ENCODE data around the gene NCF4.

Gene NCF4

GRCh38 chr22:36865346-36865745 is 4.5 kb downstream of the NCF4 start:
- Mint-ChIP-seq H3K4me1 (peaks cover 36% of the 10 kb centered on the region), H3K9me3 (no peaks in the 10 kb centered on the region), H3K27ac (peak overlapping the region; percentile 71), H3K36me3 (ENCODE audit: low read depth) (no peaks in the 10 kb centered on the region), H3K4me3 (no peak overlapping the region), H3K27me3 (no peaks in the 10 kb centered on the region)
- DNase-seq (no peak), ATAC-seq (no peak)

DNA sequence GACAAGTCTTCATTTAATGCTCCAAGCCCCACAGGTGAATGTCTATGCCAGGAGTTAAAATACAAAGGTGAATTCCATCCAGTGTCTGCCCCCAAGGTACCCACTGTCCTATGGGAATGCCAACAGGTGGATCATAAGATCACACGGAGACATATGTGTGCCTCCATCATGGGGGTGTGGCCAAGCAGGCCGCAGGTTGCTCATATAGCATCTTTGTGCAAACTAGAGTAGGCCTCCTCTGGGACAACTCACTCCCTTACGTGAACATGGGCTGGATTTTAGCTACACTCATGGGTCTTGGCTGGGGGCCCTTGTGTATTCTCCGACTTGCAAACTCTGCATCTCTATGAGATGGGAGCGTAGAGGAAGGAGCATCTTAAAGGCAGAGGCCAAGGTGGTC is 6.9 kb downstream of the NCF4 start:
- no peaks in the 10 kb centered on the region for H3K27me3 Mint-ChIP-seq
- DNase-seq (no peak), ATAC-seq (no peak)
- no peaks in the 10 kb centered on the region for H3K9me3 Mint-ChIP-seq
- no peak overlapping the region for H3K4me3 Mint-ChIP-seq
- H3K4me1 Mint-ChIP-seq, result peaks cover 18% of the 10 kb centered on the region
- no peaks in the 10 kb centered on the region for H3K36me3 Mint-ChIP-seq (ENCODE audit: low read depth)
- H3K27ac Mint-ChIP-seq, result no peak overlapping the region

DNA sequence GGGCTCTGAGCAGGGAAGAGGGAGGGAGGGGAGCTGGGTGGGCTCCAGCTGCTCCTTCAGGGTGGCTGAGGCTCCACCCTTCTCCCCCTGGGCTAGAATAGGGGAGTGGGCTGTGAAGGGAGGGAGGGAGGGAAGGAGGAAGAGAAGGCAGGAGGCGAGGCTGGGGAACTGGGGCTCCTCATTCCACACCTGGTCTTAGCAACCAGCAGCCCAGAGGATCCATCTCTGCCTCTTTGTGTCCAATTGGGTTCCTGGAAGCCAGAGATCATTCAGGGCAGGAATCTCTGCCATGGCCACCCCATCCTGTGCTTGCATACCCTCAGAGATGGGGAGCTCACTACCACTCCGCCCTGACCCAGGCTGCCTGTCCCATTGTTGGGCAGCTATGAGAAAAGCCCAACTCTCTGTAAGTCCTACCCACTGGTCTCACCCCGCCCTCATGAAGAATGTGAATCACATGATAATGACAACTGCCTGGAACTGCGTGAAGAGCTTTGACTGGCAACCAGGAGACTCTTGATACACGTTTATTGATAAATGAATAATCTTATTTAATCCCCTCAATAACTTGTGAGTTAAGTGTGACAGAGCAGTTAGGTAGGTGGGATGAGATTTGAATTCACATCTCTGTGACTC is 7.9 kb downstream of the NCF4 start:
- Mint-ChIP-seq H3K36me3 (ENCODE audit: low read depth) (no peaks in the 10 kb centered on the region), H3K4me3 (no peak overlapping the region), H3K27ac (no peak overlapping the region), H3K9me3 (no peaks in the 10 kb centered on the region), H3K4me1 (peaks cover 21% of the 10 kb centered on the region), H3K27me3 (no peaks in the 10 kb centered on the region)
- ATAC-seq (no peak), DNase-seq (no peak)

DNA sequence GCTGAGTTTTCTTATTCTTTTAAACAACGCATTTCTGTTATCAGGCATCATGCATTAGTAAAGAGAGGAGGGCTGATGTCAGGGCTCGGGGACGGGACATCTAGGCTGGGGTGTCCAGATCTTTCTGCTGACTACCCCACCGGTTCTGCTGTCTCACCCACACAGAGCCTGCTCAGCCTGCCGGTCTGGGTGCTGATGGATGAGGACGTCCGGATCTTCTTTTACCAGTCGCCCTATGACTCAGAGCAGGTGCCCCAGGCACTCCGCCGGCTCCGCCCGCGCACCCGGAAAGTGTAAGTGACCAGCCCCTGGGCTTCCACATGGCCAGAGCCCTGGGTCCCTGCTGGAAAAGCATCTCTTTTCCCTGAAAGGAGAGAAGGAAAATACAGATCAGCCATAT is 9.4 kb downstream of the NCF4 start:
- no peaks in the 10 kb centered on the region for H3K9me3 Mint-ChIP-seq
- no peaks in the 10 kb centered on the region for H3K27me3 Mint-ChIP-seq
- DNase-seq (no peak), ATAC-seq (no peak)
- no peaks in the 10 kb centered on the region for H3K36me3 Mint-ChIP-seq (ENCODE audit: low read depth)
- no peak overlapping the region for H3K4me3 Mint-ChIP-seq
- peaks cover 26% of the 10 kb centered on the region for H3K4me1 Mint-ChIP-seq
- no peak overlapping the region for H3K27ac Mint-ChIP-seq

- DNase-seq (no peak), ATAC-seq (no peak)
- Mint-ChIP-seq H3K4me3 (no peak overlapping the region), H3K27ac (no peak overlapping the region), H3K4me1 (peaks cover 18% of the 10 kb centered on the region), H3K36me3 (ENCODE audit: low read depth) (no peaks in the 10 kb centered on the region), H3K27me3 (no peaks in the 10 kb centered on the region), H3K9me3 (no peaks in the 10 kb centered on the region)
Observed at GRCh38 chr22:36871669-36872081, 10.9 kb downstream of the NCF4 start.

- peaks cover 18% of the 10 kb centered on the region for H3K4me1 Mint-ChIP-seq
- DNase-seq (no peak), ATAC-seq (no peak)
- no peaks in the 10 kb centered on the region for H3K9me3 Mint-ChIP-seq
- H3K27me3 Mint-ChIP-seq, result no peaks in the 10 kb centered on the region
- H3K4me3 Mint-ChIP-seq, result no peak overlapping the region
- H3K36me3 Mint-ChIP-seq (ENCODE audit: low read depth), result no peaks in the 10 kb centered on the region
- no peak overlapping the region for H3K27ac Mint-ChIP-seq
Observed at GRCh38 chr22:36872084-36872483, 11.3 kb downstream of the NCF4 start.

DNA sequence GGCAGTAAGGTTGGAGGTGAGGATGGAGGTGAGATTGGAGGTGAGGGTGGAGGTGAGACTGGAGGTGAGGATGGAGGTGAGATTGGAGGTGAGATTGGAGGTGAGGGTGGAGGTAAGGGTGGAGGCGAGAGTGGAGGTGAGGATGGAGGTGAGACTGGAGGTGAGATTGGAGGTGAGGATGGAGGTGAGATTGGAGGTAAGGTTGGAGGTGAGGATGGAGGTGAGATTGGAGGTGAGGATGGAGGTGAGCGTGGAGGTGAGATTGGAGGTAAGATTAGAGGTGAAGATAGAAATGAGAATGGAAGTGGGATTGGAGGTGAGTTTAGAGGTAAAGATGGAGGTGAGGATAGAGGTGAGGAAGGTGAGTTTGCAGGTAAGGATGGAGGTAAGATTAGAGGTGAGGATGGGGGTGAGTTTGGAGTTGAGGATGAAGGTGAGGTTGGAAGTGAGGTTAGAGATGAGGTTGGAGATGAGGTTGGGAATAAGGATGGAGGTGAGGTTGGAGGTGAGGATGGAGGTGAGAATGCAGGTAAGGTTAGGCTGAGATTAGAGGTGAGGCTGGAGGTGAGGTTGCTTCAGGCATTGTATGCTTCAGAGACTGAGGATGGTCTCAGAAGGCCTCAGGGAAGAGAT is 12.2 kb downstream of the NCF4 start:
- Mint-ChIP-seq H3K4me3 (no peak overlapping the region), H3K27ac (peak overlapping the region; percentile 80), H3K36me3 (ENCODE audit: low read depth) (no peaks in the 10 kb centered on the region), H3K27me3 (no peaks in the 10 kb centered on the region), H3K4me1 (peaks cover 18% of the 10 kb centered on the region), H3K9me3 (no peaks in the 10 kb centered on the region)
- DNase-seq, result no peak
- ATAC-seq, result no peak

DNA sequence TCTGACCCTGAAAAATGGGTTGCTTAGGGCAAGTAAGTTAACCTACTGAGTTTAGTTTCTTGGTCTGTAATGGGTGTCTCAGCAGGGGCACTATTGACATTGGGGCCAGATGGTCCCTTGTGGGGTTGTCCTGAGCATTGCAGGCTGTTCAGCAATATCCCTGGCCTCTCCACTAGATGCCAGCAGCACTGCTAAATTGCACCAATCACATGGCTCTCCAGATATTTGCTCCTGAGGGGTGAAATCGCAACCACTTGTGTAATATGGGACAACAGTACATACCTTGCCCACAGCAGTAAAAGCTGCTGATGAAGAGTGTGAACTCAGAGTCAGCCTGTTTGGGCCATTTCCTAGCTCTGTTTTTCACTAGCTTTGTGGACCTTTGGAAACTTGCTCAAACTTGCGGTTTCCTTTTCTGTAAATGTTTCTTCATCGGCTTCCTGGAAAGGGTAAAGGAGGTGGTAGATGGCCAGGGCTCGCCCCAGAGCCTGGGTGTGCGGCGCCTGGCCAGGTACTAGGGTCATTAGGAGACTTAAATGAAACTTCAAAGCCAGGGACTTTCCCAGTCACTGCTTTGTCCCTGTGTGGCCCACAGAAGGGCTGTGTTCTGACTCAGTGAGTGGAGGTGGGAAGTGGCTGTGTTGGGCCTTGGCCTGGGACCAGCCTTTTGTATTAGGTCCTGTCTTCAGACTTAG is 13.0 kb downstream of the NCF4 start:
- H3K27ac Mint-ChIP-seq, result peak overlapping the region; percentile 80
- H3K4me3 Mint-ChIP-seq, result no peak overlapping the region

GRCh38 chr22:36874309-36874696 is 13.5 kb downstream of the NCF4 start:
- Mint-ChIP-seq H3K27me3 (peaks cover 2% of the 10 kb centered on the region), H3K27ac (peak overlapping the region; percentile 80), H3K4me3 (no peak overlapping the region), H3K9me3 (no peaks in the 10 kb centered on the region), H3K36me3 (ENCODE audit: low read depth) (no peaks in the 10 kb centered on the region), H3K4me1 (peaks cover 18% of the 10 kb centered on the region)
- DNase-seq (no peak), ATAC-seq (no peak)

More for the DNA sequence above, 13.0 kb downstream of the NCF4 start:
- Mint-ChIP-seq H3K4me1 (peaks cover 18% of the 10 kb centered on the region), H3K36me3 (ENCODE audit: low read depth) (no peaks in the 10 kb centered on the region), H3K9me3 (no peaks in the 10 kb centered on the region), H3K27me3 (no peaks in the 10 kb centered on the region)
- peak; percentile 82 for ATAC-seq
- peak; percentile 36 for DNase-seq

- DNase-seq, result no peak
- H3K27ac Mint-ChIP-seq, result peak overlapping the region; percentile 80
- H3K4me1 Mint-ChIP-seq, result peaks cover 18% of the 10 kb centered on the region
- peaks cover 1% of the 10 kb centered on the region for H3K9me3 Mint-ChIP-seq
- ATAC-seq, result no peak
- H3K4me3 Mint-ChIP-seq, result no peak overlapping the region
- peaks cover 2% of the 10 kb centered on the region for H3K27me3 Mint-ChIP-seq
- H3K36me3 Mint-ChIP-seq (ENCODE audit: low read depth), result no peaks in the 10 kb centered on the region
Observed at GRCh38 chr22:36874736-36875135, 13.9 kb downstream of the NCF4 start.

- no peak for ATAC-seq
- H3K4me3 Mint-ChIP-seq, result no peak overlapping the region
- peak overlapping the region; percentile 29 for H3K27ac Mint-ChIP-seq
- no peak for DNase-seq
- H3K27me3 Mint-ChIP-seq, result peaks cover 2% of the 10 kb centered on the region
- H3K9me3 Mint-ChIP-seq, result peaks cover 11% of the 10 kb centered on the region
- H3K36me3 Mint-ChIP-seq (ENCODE audit: low read depth), result no peaks in the 10 kb centered on the region
- H3K4me1 Mint-ChIP-seq, result peaks cover 18% of the 10 kb centered on the region
Observed at GRCh38 chr22:36875741-36876140, 14.9 kb downstream of the NCF4 start.

- Mint-ChIP-seq H3K9me3 (peaks cover 29% of the 10 kb centered on the region), H3K4me3 (no peak overlapping the region), H3K36me3 (ENCODE audit: low read depth) (peaks cover 5% of the 10 kb centered on the region), H3K4me1 (peaks cover 15% of the 10 kb centered on the region), H3K27me3 (peaks cover 2% of the 10 kb centered on the region), H3K27ac (no peak overlapping the region)
- DNase-seq (no peak), ATAC-seq (no peak)
Observed at GRCh38 chr22:36879775-36880174, 19.0 kb downstream of the NCF4 start.

DNA sequence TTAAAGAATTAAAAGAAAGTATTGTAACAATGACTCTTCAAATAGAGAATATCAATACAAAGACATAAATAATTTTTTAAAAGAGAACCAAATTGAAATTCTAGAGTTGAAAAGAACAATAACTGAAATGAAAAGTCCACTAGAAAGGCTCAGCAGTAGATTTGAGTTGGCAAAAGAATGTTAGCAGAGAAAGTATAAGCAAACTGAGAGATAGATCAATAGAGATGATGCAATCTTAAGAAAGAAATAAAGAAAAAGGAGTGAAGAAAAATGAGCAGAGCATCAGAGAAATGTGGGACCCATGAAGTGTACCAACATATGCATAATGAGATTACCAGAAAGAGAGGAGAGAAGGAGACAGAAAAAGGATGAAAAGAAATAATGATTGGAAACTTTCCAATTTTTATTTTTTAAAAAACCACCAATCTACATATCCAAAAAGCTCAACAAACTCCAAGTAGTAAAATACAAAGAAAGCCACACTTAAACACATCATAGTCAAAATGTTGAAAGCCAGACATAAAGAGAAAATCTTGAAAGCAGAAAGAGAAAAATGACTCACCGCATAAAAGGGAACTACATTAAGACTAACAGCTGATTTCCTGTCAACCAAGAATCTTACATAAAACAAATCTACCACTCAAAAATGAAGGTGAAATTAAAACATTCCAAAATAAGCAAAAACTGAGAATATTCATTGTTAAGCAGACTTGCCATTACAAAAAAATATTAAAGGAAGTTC is 20.9 kb downstream of the NCF4 start:
- Mint-ChIP-seq H3K9me3 (peaks cover 29% of the 10 kb centered on the region), H3K4me1 (peaks cover 22% of the 10 kb centered on the region), H3K27me3 (peaks cover 2% of the 10 kb centered on the region), H3K27ac (peak overlapping the region; percentile 30), H3K36me3 (ENCODE audit: low read depth) (peaks cover 5% of the 10 kb centered on the region), H3K4me3 (no peak overlapping the region)
- ATAC-seq, result no peak
- no peak for DNase-seq

- Mint-ChIP-seq H3K4me1 (peaks cover 22% of the 10 kb centered on the region), H3K27ac (no peak overlapping the region), H3K27me3 (peaks cover 5% of the 10 kb centered on the region), H3K4me3 (no peak overlapping the region), H3K9me3 (peaks cover 29% of the 10 kb centered on the region), H3K36me3 (ENCODE audit: low read depth) (peaks cover 5% of the 10 kb centered on the region)
- DNase-seq, result no peak
- no peak for ATAC-seq
Observed at GRCh38 chr22:36884349-36885158, 23.7 kb downstream of the NCF4 start.

Measured in activated naive CD8-positive, alpha-beta T cell treated with anti-CD3 and anti-CD28 coated beads, Interleukin-2, amount 50 U/mL, for 24 hours (primary cell).